K562 (cell line): ENCODE measurements around the gene CALY. TPM values are rescaled to one million over a fixed set of nuclear protein-coding genes. Genes with fewer than 3 reads are reported as not detected.

Experiments used
- ATF1 ChIP-seq, 2 experiments: fragments of 450-650 bp in 1 of 2; IDR thresholded peaks; 2 replicates each; pipeline ENCODE4 v1.6.1; 2016; ENCODE audit warnings: missing compliant biosample characterization in 1 of 2, missing genetic modification characterization in 1 of 2
- EGR1 ChIP-seq: fragments of 450-650 bp; conservative IDR thresholded peaks from 2 replicates; pipeline ENCODE4 v1.6.1; 2017; ENCODE audit warnings: mild to moderate bottlenecking
- GABPB1 ChIP-seq: sonication (generic); formaldehyde crosslinking; IDR thresholded peaks from 2 replicates; pipeline ENCODE4 v1.8.0; 2022; ENCODE audit warnings: mild to moderate bottlenecking, missing genetic modification reagents
- GABPB2 ChIP-seq: fragments of 250-450 bp; sonication (Bioruptor Pico); conservative IDR thresholded peaks from 2 replicates; pipeline ENCODE4 v1.5.1; 2021; ENCODE audit warnings: mild to moderate bottlenecking
- KDM2B ChIP-seq: fragments of 250-450 bp; sonication (Bioruptor Pico); IDR thresholded peaks from 2 replicates; pipeline ENCODE4 v1.8.0; 2021; ENCODE audit warnings: mild to moderate bottlenecking, moderate library complexity
- KHSRP ChIP-seq: fragments of 450-650 bp; IDR thresholded peaks from 2 replicates; pipeline ENCODE4 v1.6.1; 2017
- L3MBTL2 ChIP-seq: fragments of 450-650 bp; IDR thresholded peaks from 2 replicates; pipeline ENCODE4 v1.6.1; 2016; ENCODE audit warnings: mild to moderate bottlenecking, moderate library complexity
- MED1 ChIP-seq: sonication (generic); formaldehyde crosslinking; IDR thresholded peaks from 2 replicates; pipeline ENCODE4 v1.8.1; 2023; ENCODE audit warnings: missing genetic modification reagents, borderline replicate concordance
- MYC ChIP-seq, 2 experiments: fragments of 250-450 bp in 1 of 2; sonication (Bioruptor Pico) in 1 of 2; IDR thresholded peaks; 2 replicates each; pipeline versions ENCODE4 v1.5.1 to v1.6.1; 2012 to 2021; ENCODE audit warnings: low read depth in 2 of 2, borderline replicate concordance in 1 of 2, improper control_type of control experiment in 1 of 2, low read length in 1 of 2, mild to moderate bottlenecking in 1 of 2, moderate library complexity in 1 of 2
- NFYB ChIP-seq: IDR thresholded peaks from 2 replicates; pipeline ENCODE4 v1.6.1; 2011; ENCODE audit warnings: mild to moderate bottlenecking, moderate library complexity; ENCODE audit not compliant: insufficient read length; ENCODE audit errors: extremely low read depth
- NUFIP1 ChIP-seq: fragments of 450-650 bp; IDR thresholded peaks from 2 replicates; pipeline ENCODE4 v1.6.1; 2018; ENCODE audit not compliant: partially characterized antibody
- SFPQ ChIP-seq: fragments of 200-400 bp; formaldehyde crosslinking; IDR thresholded peaks from 2 replicates; pipeline ENCODE4 v1.6.1; 2017; ENCODE audit warnings: mild to moderate bottlenecking, low read depth, low read length, moderate library complexity
- SIRT6 ChIP-seq: IDR thresholded peaks from one replicate; pipeline ENCODE4 v1.6.1; 2012; ENCODE audit warnings: low read depth, mild to moderate bottlenecking, control low read depth, inconsistent platforms, low read length, moderate library complexity
- SLC30A9 ChIP-seq: fragments of 250-450 bp; sonication (Bioruptor Pico); IDR thresholded peaks from 2 replicates; pipeline ENCODE4 v1.8.0; 2022; ENCODE audit warnings: mild to moderate bottlenecking, moderate library complexity
- SMAD3 ChIP-seq: fragments of 450-650 bp; formaldehyde crosslinking; conservative IDR thresholded peaks from 2 replicates; pipeline ENCODE4 v1.4.0; 2020; ENCODE audit warnings: mild to moderate bottlenecking
- SMARCA5 ChIP-seq: fragments of 450-650 bp; IDR thresholded peaks from 2 replicates; pipeline ENCODE4 v1.6.1; 2016
- SMARCB1 ChIP-seq: IDR thresholded peaks from 2 replicates; pipeline ENCODE4 v1.6.1; 2011; ENCODE audit warnings: improper control_type of control experiment, low read depth; ENCODE audit not compliant: insufficient read length
- SMARCE1 ChIP-seq: fragments of 450-650 bp; IDR thresholded peaks from 2 replicates; pipeline ENCODE4 v1.7.1; 2016; ENCODE audit warnings: mild to moderate bottlenecking
- TBL1XR1 ChIP-seq, 2 experiments: IDR thresholded peaks; 2 replicates each; pipeline ENCODE4 v1.6.1; 2012; ENCODE audit warnings: improper control_type of control experiment in 2 of 2, low read length in 2 of 2, mild to moderate bottlenecking in 1 of 2
- ZBTB1 ChIP-seq: sonication (generic); formaldehyde crosslinking; IDR thresholded peaks from 2 replicates; pipeline ENCODE4 v1.8.1; 2023; ENCODE audit warnings: missing genetic modification reagents, low read depth, mild to moderate bottlenecking, borderline replicate concordance
- ZNF263 ChIP-seq: sonication (generic); formaldehyde crosslinking; IDR thresholded peaks from 2 replicates; pipeline ENCODE4 v1.8.0; 2022; ENCODE audit warnings: mild to moderate bottlenecking, missing genetic modification reagents, borderline replicate concordance
- ZNF3 ChIP-seq: fragments of 250-450 bp; sonication (Bioruptor Pico); IDR thresholded peaks from 2 replicates; pipeline ENCODE4 v1.5.0; 2021; ENCODE audit warnings: mild to moderate bottlenecking, moderate library complexity
- ZNF444 ChIP-seq: fragments of 250-450 bp; sonication (Bioruptor Pico); IDR thresholded peaks from 2 replicates; pipeline ENCODE4 v1.4.0; 2020; ENCODE audit warnings: mild to moderate bottlenecking, moderate library complexity
- polyA plus RNA-seq, 8 experiments: library from polyadenylated mRNA; depleted of rRNA in 4 of 8; stranded (reverse) in 5 of 8; unstranded in 3 of 8; fragments of >200 nt; fragmentation: Nextera tagmentation in 2 of 8; fragmentation: Illumina TruSeq in 1 of 8; extraction: Ambion mirVana in 2 of 8; extraction: Trizol in 1 of 8; gene quantifications; 2 replicates each; pipeline versions ENCODE4 v1.2.1 to v1.2.3, GENCODE V29; 2011 to 2014; ENCODE audit warnings: inconsistent platforms in 1 of 8, missing spikeins in 1 of 8
- total RNA-seq, 7 experiments: library from RNA; depleted of rRNA in 6 of 7; stranded (reverse); fragments of >200 nt in 6 of 7; fragmentation: Illumina TruSeq in 2 of 7; extraction: Trizol in 2 of 7; gene quantifications; 2 replicates each; pipeline versions ENCODE4 v1.2.1 to v1.2.3, GENCODE V29; 2011 to 2021; ENCODE audit warnings: low replicate concordance in 1 of 7
- TF ChIP-seq, protein P1 (sequence below): fragments of 450-650 bp; IDR thresholded peaks from 2 replicates; pipeline ENCODE4 v1.6.1; 2017; ENCODE audit warnings: antibody characterized with exemption, mild to moderate bottlenecking

The CALY gene
- total and polyA plus RNA-seq, 9 of the 15 experiments (the other 6 are each of a cell fraction or from before 2014, with no cell fraction given): not detected

DNA sequence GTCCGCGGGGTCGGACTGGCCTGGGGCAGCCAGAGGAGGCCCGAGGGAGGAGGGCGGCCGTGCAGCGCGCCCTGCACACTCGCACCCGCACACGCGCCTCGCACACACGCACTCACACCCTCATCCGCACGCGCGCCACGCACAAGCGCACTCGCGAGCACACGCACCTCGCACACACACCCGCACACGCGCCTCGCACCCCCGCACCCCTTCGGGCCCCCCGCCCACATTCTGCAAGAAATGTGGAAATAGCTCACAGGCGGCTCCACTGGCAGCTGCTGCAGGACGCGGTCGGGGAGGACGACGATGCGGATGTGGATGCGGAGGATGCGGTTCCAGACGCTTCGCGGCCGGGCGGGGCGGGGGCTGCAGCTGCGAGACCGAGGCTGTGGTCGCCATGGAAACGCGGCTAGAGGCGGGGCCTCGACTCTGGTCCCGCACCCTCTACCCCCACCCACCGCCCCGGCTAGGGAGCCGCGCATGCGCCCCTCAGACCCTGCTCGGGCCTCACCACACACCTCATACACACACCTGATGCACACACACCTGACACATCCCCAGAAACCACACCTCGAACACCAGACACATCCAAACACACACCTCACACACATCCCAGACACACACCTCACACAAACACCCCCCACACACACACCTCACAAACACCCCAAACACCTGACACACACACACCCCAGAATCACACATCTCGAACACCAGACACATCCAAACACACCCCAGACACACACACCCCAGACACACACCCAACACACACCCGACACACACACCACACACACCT is at the start of gene CALY (continued):
- TF ChIP-seq SFPQ: no peak
- TF ChIP-seq ZNF3 (CRISPR knock-in tag): no peak
- TF ChIP-seq SMARCA5: no peak
- TF ChIP-seq EGR1: 0 out of 2 replicates have a peak, but pooled peaks have one; percentile 10
- no peak for TF ChIP-seq GABPB1 (CRISPR knock-in tag)
- TF ChIP-seq SLC30A9 (CRISPR knock-in tag): no peak
- no peak for TF ChIP-seq SMARCB1
- peak; percentile 69; the same call in 1 of the 2 replicates for TF ChIP-seq ZBTB1
- TF ChIP-seq L3MBTL2: no peak
- no peak for TF ChIP-seq MYC (IDR thresholded peaks at IDR 0.05; ENCODE audit: low read depth, low read length)
- no peak for TF ChIP-seq MYC (CRISPR knock-in tag; IDR thresholded peaks at IDR 0.05; ENCODE audit: borderline replicate concordance, low read depth)
- 0 out of 2 replicates have a peak, but pooled peaks have one; percentile 20 for TF ChIP-seq ZNF263
- no peak for TF ChIP-seq SMAD3 (CRISPR knock-in tag)
- TF ChIP-seq KHSRP: no peak
- TF ChIP-seq, protein P1, sequence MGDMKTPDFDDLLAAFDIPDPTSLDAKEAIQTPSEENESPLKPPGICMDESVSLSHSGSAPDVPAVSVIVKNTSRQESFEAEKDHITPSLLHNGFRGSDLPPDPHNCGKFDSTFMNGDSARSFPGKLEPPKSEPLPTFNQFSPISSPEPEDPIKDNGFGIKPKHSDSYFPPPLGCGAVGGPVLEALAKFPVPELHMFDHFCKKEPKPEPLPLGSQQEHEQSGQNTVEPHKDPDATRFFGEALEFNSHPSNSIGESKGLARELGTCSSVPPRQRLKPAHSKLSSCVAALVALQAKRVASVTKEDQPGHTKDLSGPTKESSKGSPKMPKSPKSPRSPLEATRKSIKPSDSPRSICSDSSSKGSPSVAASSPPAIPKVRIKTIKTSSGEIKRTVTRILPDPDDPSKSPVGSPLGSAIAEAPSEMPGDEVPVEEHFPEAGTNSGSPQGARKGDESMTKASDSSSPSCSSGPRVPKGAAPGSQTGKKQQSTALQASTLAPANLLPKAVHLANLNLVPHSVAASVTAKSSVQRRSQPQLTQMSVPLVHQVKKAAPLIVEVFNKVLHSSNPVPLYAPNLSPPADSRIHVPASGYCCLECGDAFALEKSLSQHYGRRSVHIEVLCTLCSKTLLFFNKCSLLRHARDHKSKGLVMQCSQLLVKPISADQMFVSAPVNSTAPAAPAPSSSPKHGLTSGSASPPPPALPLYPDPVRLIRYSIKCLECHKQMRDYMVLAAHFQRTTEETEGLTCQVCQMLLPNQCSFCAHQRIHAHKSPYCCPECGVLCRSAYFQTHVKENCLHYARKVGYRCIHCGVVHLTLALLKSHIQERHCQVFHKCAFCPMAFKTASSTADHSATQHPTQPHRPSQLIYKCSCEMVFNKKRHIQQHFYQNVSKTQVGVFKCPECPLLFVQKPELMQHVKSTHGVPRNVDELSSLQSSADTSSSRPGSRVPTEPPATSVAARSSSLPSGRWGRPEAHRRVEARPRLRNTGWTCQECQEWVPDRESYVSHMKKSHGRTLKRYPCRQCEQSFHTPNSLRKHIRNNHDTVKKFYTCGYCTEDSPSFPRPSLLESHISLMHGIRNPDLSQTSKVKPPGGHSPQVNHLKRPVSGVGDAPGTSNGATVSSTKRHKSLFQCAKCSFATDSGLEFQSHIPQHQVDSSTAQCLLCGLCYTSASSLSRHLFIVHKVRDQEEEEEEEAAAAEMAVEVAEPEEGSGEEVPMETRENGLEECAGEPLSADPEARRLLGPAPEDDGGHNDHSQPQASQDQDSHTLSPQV: no peak
- TF ChIP-seq MED1 (CRISPR knock-in tag): no peak
- no peak for TF ChIP-seq ZNF444
- TF ChIP-seq SIRT6: no peak
- no peak for TF ChIP-seq SMARCE1
- TF ChIP-seq GABPB2 (CRISPR knock-in tag): no peak
- no peak for TF ChIP-seq TBL1XR1 (IDR thresholded peaks at IDR 0.05; ENCODE audit: low read length in 2 of 2)
- no peak for TF ChIP-seq NUFIP1
- no peak for TF ChIP-seq ATF1 (CRISPR knock-in tag; IDR thresholded peaks at IDR 0.05)
- TF ChIP-seq ATF1 (tag; IDR thresholded peaks at IDR 0.05): no peak
- TF ChIP-seq KDM2B (CRISPR knock-in tag): no peak
- TF ChIP-seq NFYB: no peak
